Nephron progenitor cell (in vitro differentiated cells): Measurements from ENCODE around the gene CMPK1.

Source experiments
- DNase-seq: peaks from one replicate; pipeline ENCODE4 v3.0.0; 2021
- H3K27ac Mint-ChIP-seq: 2 replicates; pipeline ENCODE4 v1.8.0; 2021; ENCODE audit warnings: mild to moderate bottlenecking, moderate library complexity, mixed read lengths
- H3K27me3 Mint-ChIP-seq: 2 replicates; pipeline ENCODE4 v1.8.0; 2021; ENCODE audit warnings: mild to moderate bottlenecking, low read depth, mixed read lengths; ENCODE audit not compliant: poor library complexity
- H3K36me3 Mint-ChIP-seq: 2 replicates; pipeline ENCODE4 v1.8.0; 2021; ENCODE audit warnings: low read depth, mixed read lengths
- H3K4me1 Mint-ChIP-seq: 2 replicates; pipeline ENCODE4 v1.8.0; 2021; ENCODE audit warnings: mixed read lengths
- H3K4me3 Mint-ChIP-seq: 2 replicates; pipeline ENCODE4 v1.8.0; 2021; ENCODE audit warnings: mild to moderate bottlenecking, moderate library complexity, mixed read lengths
- H3K9me3 Mint-ChIP-seq: 2 replicates; pipeline ENCODE4 v1.8.0; 2021; ENCODE audit warnings: mild to moderate bottlenecking, moderate library complexity, mixed read lengths
- TF ChIP-seq, protein P1 (sequence below): fragments of 200-600 bp; sonication (generic); IDR thresholded peaks from 2 replicates; pipeline ENCODE4 v1.5.0; 2021; ENCODE audit warnings: antibody characterized with exemption

The CMPK1 gene

DNA sequence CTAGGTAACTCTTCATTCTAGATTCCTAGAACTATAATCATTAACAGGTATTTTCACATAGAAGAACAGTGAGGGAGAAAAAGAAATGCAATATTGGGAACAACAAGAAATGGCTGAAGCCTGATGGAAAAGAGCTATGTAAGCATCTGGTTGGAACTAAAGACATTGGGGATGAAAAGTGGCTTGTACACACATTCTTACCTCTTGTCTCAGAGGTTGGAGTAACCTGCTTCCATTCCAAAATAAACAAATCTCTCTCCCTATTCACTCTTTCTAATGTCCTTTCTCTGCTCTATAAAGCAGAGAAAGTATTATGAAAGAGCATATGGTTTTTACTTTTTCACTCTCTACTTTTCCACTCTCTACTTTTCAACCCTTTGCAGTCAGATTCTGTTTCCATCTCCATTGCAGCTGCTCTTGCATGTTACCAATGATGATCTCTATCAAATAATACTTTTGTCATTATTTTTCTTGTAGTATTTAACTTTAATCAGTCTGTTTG lies 37.5 kb downstream of the CMPK1 start:
- Mint-ChIP-seq H3K4me3 (no peak overlapping the region), H3K27ac (no peak overlapping the region), H3K36me3 (peaks cover 61% of the 10 kb centered on the region), H3K27me3 (peaks cover 2% of the 10 kb centered on the region), H3K9me3 (no peaks in the 10 kb centered on the region), H3K4me1 (no peaks in the 10 kb centered on the region)
- DNase-seq: no peak
- TF ChIP-seq, protein P1, sequence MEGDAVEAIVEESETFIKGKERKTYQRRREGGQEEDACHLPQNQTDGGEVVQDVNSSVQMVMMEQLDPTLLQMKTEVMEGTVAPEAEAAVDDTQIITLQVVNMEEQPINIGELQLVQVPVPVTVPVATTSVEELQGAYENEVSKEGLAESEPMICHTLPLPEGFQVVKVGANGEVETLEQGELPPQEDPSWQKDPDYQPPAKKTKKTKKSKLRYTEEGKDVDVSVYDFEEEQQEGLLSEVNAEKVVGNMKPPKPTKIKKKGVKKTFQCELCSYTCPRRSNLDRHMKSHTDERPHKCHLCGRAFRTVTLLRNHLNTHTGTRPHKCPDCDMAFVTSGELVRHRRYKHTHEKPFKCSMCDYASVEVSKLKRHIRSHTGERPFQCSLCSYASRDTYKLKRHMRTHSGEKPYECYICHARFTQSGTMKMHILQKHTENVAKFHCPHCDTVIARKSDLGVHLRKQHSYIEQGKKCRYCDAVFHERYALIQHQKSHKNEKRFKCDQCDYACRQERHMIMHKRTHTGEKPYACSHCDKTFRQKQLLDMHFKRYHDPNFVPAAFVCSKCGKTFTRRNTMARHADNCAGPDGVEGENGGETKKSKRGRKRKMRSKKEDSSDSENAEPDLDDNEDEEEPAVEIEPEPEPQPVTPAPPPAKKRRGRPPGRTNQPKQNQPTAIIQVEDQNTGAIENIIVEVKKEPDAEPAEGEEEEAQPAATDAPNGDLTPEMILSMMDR: no peak

DNA sequence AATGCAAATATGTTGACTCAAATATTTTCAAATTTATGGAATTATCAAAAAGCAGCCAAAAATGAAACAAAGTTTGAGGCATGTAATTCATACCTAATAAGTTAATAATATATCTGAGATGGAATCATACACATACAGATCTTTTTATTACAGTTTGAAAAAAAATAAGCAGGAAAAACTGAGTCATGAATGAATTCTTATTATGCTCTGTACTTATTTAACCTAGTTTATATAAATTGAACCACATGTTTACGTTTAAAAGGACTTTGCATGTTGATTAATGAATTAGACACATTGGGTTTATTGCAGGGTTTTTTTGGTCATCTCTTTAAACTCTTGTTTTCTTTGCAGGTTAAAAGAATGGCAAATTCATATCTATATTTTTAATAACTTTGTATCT lies 40.9 kb downstream of the CMPK1 start:
- H3K9me3 Mint-ChIP-seq: no peaks in the 10 kb centered on the region
- H3K27me3 Mint-ChIP-seq: peaks cover 2% of the 10 kb centered on the region

DNA sequence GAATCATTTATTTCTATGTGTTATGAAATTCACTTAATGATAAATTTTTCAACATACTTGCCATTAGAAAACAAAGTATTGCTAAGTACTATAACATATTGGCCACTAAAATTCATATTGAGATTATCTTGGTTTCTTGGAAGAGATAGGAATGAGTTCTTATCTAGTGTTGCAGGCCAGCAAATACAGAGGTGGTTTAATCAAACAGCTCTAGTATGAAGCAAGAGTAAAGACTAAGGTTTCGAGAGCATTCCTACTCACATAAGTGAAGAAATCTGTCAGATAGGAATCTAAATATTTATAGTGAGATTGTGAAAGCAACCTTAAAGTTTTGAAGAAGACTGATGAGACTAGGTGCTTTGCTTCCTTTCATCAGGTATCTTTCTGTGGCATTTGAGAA lies 44.6 kb downstream of the CMPK1 start:
- no peak overlapping the region for H3K4me3 Mint-ChIP-seq
- no peaks in the 10 kb centered on the region for H3K9me3 Mint-ChIP-seq
- no peaks in the 10 kb centered on the region for H3K27me3 Mint-ChIP-seq
- TF ChIP-seq, protein P1: no peak
- H3K4me1 Mint-ChIP-seq: peaks cover 8% of the 10 kb centered on the region
- DNase-seq: no peak
- H3K36me3 Mint-ChIP-seq: peaks cover 59% of the 10 kb centered on the region
- H3K27ac Mint-ChIP-seq: no peak overlapping the region

More for the DNA sequence above, 40.9 kb downstream of the CMPK1 start:
- Mint-ChIP-seq H3K27ac (no peak overlapping the region), H3K36me3 (peaks cover 65% of the 10 kb centered on the region), H3K4me3 (no peak overlapping the region), H3K4me1 (peaks cover 7% of the 10 kb centered on the region)
- no peak for DNase-seq
- TF ChIP-seq, protein P1: no peak

DNA sequence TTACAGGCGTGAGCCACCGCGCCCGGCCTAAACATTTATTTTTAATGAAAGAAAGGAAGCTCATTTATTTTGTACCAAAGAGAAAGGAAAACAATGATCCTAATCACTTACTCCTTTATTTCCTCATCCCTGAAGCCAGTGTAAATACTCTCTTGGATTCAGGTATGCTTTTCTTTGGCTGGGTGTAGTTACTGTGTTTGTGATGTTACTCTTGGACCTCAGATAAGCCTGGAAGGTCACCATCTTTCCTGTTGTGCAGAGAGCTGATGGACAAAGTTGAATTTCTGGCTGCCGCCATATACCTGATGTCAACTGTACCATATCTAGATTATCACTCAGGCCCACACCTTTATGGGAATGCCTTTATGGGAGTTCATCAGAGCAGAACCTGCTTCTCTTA lies 47.1 kb downstream of the CMPK1 start:
- no peak overlapping the region for H3K4me3 Mint-ChIP-seq
- DNase-seq: no peak
- H3K9me3 Mint-ChIP-seq: no peaks in the 10 kb centered on the region
- H3K27me3 Mint-ChIP-seq: no peaks in the 10 kb centered on the region
- H3K4me1 Mint-ChIP-seq: peaks cover 8% of the 10 kb centered on the region
- TF ChIP-seq, protein P1: no peak
- peaks cover 49% of the 10 kb centered on the region for H3K36me3 Mint-ChIP-seq
- no peak overlapping the region for H3K27ac Mint-ChIP-seq

DNA sequence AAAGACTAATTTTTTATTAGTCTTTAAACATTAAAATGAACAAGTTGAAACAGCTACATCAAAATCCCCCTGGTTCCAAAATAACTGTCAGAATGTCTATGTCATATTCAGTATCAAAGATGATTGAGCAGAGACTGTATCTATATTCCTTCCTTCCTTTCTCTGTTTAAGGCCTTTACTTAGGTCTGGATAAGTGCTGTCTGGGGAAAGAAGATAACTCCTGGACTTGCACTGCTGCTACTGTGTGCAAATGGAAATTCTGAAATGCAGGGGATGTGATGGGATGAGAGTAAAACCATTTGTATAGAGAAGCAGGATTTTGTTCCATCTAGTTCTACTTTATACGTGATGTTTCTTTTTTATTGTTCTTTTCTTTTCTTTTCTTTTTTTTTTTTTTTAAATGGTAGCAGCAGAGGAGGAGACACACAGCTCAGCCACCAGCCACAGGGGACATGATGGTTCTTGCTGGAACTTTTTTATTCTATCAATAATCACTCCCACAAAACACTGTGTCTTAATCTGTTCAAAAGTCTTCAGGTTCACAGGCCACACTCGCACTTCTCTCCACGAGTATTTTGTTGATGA lies 48.9 kb downstream of the CMPK1 start:
- no peak overlapping the region for H3K27ac Mint-ChIP-seq
- no peaks in the 10 kb centered on the region for H3K9me3 Mint-ChIP-seq
- H3K36me3 Mint-ChIP-seq: peaks cover 48% of the 10 kb centered on the region
- peaks cover 8% of the 10 kb centered on the region for H3K4me1 Mint-ChIP-seq
- DNase-seq: no peak
- TF ChIP-seq, protein P1: no peak
- no peak overlapping the region for H3K4me3 Mint-ChIP-seq
- peaks cover 14% of the 10 kb centered on the region for H3K27me3 Mint-ChIP-seq

DNA sequence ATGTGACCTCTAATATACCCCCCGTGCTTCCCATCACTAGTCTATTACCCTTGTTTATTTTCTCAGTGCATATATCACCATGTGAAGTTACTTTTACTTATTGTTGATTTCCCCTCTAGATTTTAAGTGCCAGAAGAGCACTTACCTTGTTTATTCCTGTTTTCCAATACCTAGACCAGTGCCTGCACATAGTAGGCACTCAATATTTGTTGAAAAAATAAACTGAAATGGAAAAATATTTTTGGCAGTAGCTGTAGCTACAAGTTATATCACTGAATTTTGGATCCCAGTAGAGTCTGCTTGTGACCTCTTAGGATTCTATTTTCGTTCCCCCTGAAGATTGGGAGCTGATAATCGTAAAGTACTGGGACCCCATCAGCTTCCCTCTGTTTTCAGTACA lies 50.5 kb downstream of the CMPK1 start:
- Mint-ChIP-seq H3K4me1 (peaks cover 10% of the 10 kb centered on the region), H3K36me3 (peaks cover 37% of the 10 kb centered on the region), H3K4me3 (no peak overlapping the region), H3K27ac (no peak overlapping the region), H3K27me3 (peaks cover 30% of the 10 kb centered on the region), H3K9me3 (no peaks in the 10 kb centered on the region)
- TF ChIP-seq, protein P1: no peak
- DNase-seq: no peak
